ENCODE data around the gene TATDN3. TPM values are rescaled to one million over a fixed set of nuclear protein-coding genes. Genes with fewer than 3 reads are reported as not detected.

The TATDN3 gene
- total and polyA plus RNA-seq, 2 of the 4 experiments (the other 2 are of a cell fraction), result 4.9 to 12.0 TPM

DNA sequence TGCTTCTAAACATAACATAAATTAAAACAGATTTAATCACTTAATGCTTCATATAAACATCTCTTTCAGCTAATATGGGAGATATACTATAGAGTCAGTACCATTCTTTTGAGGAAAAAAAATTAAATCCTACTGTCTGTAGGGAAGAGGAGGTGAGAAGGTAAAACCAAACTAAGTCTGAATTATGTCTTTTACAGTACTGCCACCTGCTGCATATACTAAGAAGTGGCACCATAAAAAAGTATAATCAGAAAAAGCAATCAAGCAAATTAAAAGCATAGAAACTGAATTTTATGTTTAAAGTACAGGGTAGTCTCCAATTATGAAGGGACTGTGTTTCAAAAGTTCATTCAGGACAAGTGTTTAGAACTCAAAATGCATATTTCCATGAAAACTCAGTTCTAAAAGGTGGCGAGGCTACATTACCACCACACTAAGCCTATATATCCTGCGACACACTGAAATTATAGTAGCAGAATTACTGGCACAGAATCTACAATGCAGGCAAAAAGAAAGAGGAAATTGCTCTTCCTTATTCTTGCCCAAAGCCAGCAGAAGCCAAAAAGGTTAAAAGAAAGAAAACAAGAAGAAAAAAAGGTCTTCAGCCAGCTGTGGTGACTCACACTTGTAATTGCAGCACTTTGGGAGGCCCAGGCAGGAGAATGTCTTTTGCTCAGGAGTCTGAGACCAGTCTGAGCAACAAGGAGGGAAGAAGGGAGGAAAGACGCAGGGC, 9.1 kb upstream of the TATDN3 start:
- ATAC-seq (ENCODE audit: low read depth), result peak; percentile 81
- ChIA-PET CTCF (interaction anchor here (0.6 to 1.5 kb wide), 5 partner anchors 24 to 327 kb away, joined by 3 to 6 read pairs (median 5); no protein-coding TSS in a partner anchor), POLR2A (ENCODE audit: unreplicated experiment) (no interaction called here)
- Histone ChIP-seq H3K4ac (ENCODE audit: low read depth, low read length) (no peak overlapping the region), H3K18ac (ENCODE audit: low read depth, low read length) (no peak overlapping the region), H4K20me1 (ENCODE audit: insufficient read depth, low read length) (no peaks in the 10 kb centered on the region), H4K91ac (ENCODE audit: insufficient read depth, low read depth, low read length) (no peak overlapping the region), H4K8ac (ENCODE audit: low read depth in 2 of 2, low read length in 2 of 2) (no peak overlapping the region), H3K23ac (ENCODE audit: low read depth, low read length) (no peak overlapping the region), H2AFZ (replicated peaks; ENCODE audit: low read length, poor library complexity) (no peak overlapping the region), H3K56ac (ENCODE audit: extremely low read depth, insufficient read depth, low read length) (no peak overlapping the region), H2BK5ac (ENCODE audit: low read depth, low read length, poor library complexity, severe bottlenecking) (no peak overlapping the region), H3K9me3 (ENCODE audit: control insufficient read depth, insufficient read depth, low read length) (no peaks in the 10 kb centered on the region), H4K5ac (ENCODE audit: low read depth, low read length) (no peak overlapping the region), H2BK120ac (ENCODE audit: low read depth, low read length) (no peak overlapping the region), H2AK9ac (replicated peaks; ENCODE audit: low read depth, low read length, poor library complexity) (no peak overlapping the region), H3K14ac (replicated peaks; ENCODE audit: low read depth, low read length) (no peak overlapping the region), H2AK5ac (ENCODE audit: low read depth, low read length) (no peak overlapping the region), H3K36me3 (ENCODE audit: control insufficient read depth, insufficient read depth, low read length) (peaks cover 2% of the 10 kb centered on the region; the same call in 1 of the 2 replicates), H2BK20ac (ENCODE audit: low read depth, low read length) (no peak overlapping the region), H2BK15ac (ENCODE audit: low read depth, low read length) (no peak overlapping the region), H3K9me1 (ENCODE audit: insufficient read depth, low read length) (no peaks in the 10 kb centered on the region), H3K27ac (ENCODE audit: insufficient read depth, low read length) (no peak overlapping the region), H3K4me1 (ENCODE audit: control insufficient read depth, insufficient read depth, low read length) (0 out of 2 replicates have a peak, but pooled peaks cover 2% of the 10 kb centered on the region), H3K4me2 (ENCODE audit: low read depth, low read length) (peak overlapping the region; percentile 17; the same call in 1 of the 2 replicates), H3K79me1 (ENCODE audit: low read depth in 1 of 2, low read length in 2 of 2) (peaks cover 0 to 6% of the 10 kb centered on the region in 2 experiments; a peak in 1 of 4 replicates), H3K27me3 (ENCODE audit: control insufficient read depth, insufficient read depth, low read length) (no peaks in the 10 kb centered on the region), H3K4me3 (ENCODE audit: insufficient read depth, low read depth, low read length) (no peak overlapping the region), H3K9ac (ENCODE audit: low read depth, low read length) (no peak overlapping the region)
- dilution Hi-C loops (cut with HindIII; ENCODE audit: low sequenced_read_pairs, unreplicated experiment), result no loop called here
- WGBS, 2 experiments (ENCODE audit: extremely low coverage in 2 of 2, insufficient read length in 1 of 2), result no CpG with 5 or more reads among the region's 3 CpGs
- peak; percentile 69 for DNase-seq
- no TSS peak for BruUV-seq (replicated peaks)
- intact Hi-C loops (cut with micrococcal nuclease), result loop anchor here (1.0 to 10.0 kb wide), 4 partner anchors 117 to 718 kb away; no protein-coding TSS in a partner anchor
- in situ Hi-C loops (cut with MboI; ENCODE audit: low sequenced_read_pairs), result loop anchor here (10.0 kb wide), 1 partner anchor 118 kb away; no protein-coding TSS in a partner anchor
- no peak for TF ChIP-seq MAZ (IDR thresholded peaks at IDR 0.05; ENCODE audit: borderline replicate concordance, low read depth, low read length)
- TF ChIP-seq MXI1 (IDR thresholded peaks at IDR 0.05; ENCODE audit: borderline replicate concordance, low read depth, low read length), result no peak
- peak; percentile 80 for TF ChIP-seq SMC3 (IDR thresholded peaks at IDR 0.05; ENCODE audit: low read depth, low read length)
- TF ChIP-seq POLR2A (IDR thresholded peaks at IDR 0.05; ENCODE audit: low read depth, low read length), result no peak
- peak; percentile 66 for TF ChIP-seq CEBPB (IDR thresholded peaks at IDR 0.05; ENCODE audit: low read depth, low read length)
- no peak for TF ChIP-seq CHD1 (IDR thresholded peaks at IDR 0.05; ENCODE audit: low read depth, low read length)
- TF ChIP-seq RAD21 (IDR thresholded peaks at IDR 0.05; ENCODE audit: low read length), result peak; percentile 77
- TF ChIP-seq FOS (IDR thresholded peaks at IDR 0.05; ENCODE audit: low read depth, low read length), result peak; percentile 23; the same call in 1 of the 2 replicates
- TF ChIP-seq, protein P1, sequence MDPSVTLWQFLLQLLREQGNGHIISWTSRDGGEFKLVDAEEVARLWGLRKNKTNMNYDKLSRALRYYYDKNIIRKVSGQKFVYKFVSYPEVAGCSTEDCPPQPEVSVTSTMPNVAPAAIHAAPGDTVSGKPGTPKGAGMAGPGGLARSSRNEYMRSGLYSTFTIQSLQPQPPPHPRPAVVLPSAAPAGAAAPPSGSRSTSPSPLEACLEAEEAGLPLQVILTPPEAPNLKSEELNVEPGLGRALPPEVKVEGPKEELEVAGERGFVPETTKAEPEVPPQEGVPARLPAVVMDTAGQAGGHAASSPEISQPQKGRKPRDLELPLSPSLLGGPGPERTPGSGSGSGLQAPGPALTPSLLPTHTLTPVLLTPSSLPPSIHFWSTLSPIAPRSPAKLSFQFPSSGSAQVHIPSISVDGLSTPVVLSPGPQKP (IDR thresholded peaks at IDR 0.05; ENCODE audit: borderline replicate concordance, low read depth, low read length), result no peak
- no peak for TF ChIP-seq RCOR1 (IDR thresholded peaks at IDR 0.05; ENCODE audit: insufficient replicate concordance, low read length)
- TF ChIP-seq NFE2L2 (IDR thresholded peaks at IDR 0.05; ENCODE audit: low read depth, low read length), result no peak
- TF ChIP-seq, protein P2, sequence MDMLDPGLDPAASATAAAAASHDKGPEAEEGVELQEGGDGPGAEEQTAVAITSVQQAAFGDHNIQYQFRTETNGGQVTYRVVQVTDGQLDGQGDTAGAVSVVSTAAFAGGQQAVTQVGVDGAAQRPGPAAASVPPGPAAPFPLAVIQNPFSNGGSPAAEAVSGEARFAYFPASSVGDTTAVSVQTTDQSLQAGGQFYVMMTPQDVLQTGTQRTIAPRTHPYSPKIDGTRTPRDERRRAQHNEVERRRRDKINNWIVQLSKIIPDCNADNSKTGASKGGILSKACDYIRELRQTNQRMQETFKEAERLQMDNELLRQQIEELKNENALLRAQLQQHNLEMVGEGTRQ (IDR thresholded peaks at IDR 0.05; ENCODE audit: low read depth, low read length), result no peak
- no peak for TF ChIP-seq MAFK (IDR thresholded peaks at IDR 0.05; ENCODE audit: low read depth, low read length)
- TF ChIP-seq RFX5 (IDR thresholded peaks at IDR 0.05; ENCODE audit: low read depth, low read length), result no peak

Data from IMR-90 (cell line).